H1 (cell line): ENCODE measurements around the gene ESYT2. TPM values are rescaled to one million over a fixed set of nuclear protein-coding genes. Genes with fewer than 3 reads are reported as not detected.
A peak's percentile ranks its signal among the peaks of the same experiment; 100 is the strongest.

Experiments used
- CTCF ChIA-PET: fragments of 300-600 bp; sonication (Branson Sonifier 250); formaldehyde crosslinking; loops from one replicate; lab custom pipeline; 2021; ENCODE audit not compliant: partially characterized antibody; lab: Charles Lee
- POLR2A ChIA-PET: fragments of 300-600 bp; sonication (Branson Sonifier 250); formaldehyde crosslinking; loops from one replicate; lab custom pipeline; 2021; ENCODE audit warnings: inconsistent platforms; ENCODE audit not compliant: partially characterized antibody; lab: Charles Lee
- DNase-seq, 2 experiments: peaks; one replicate each; pipeline versions ENCODE4 v3.0.0 to v3.0.0-alpha.2; 2010 to 2022; ENCODE audit warnings: low spot score in 2 of 2, low read depth in 1 of 2, mixed read lengths in 1 of 2
- FAIRE-seq: peaks from 2 replicates; lab custom pipeline; 2011; peaks lifted over from hg19 to GRCh38; lab: Jason Lieb, UNC
- H2AFZ ChIP-seq: 2 replicates; pipeline ENCODE4 v1.8.1; 2012; ENCODE audit warnings: low read length, inconsistent platforms
- H2AK5ac ChIP-seq: 2 replicates; pipeline ENCODE4 v1.6.1; 2013; ENCODE audit warnings: low read depth, low read length
- H2BK120ac ChIP-seq: replicated peaks from 2 replicates; pipeline ENCODE3; 2013; ENCODE audit warnings: low read depth, low read length, inconsistent platforms
- H2BK12ac ChIP-seq: 2 replicates; pipeline ENCODE4 v1.6.1; 2013; ENCODE audit warnings: low read depth, low read length
- H2BK15ac ChIP-seq: 2 replicates; pipeline ENCODE4 v1.6.1; 2013; ENCODE audit warnings: low read length
- H2BK20ac ChIP-seq: 2 replicates; pipeline ENCODE4 v1.6.1; 2013; ENCODE audit warnings: low read length
- H2BK5ac ChIP-seq: 2 replicates; pipeline ENCODE4 v1.6.1; 2013; ENCODE audit warnings: low read depth, low read length
- H3K14ac ChIP-seq: 2 replicates; pipeline ENCODE4 v1.6.1; 2013; ENCODE audit warnings: inconsistent platforms; ENCODE audit not compliant: insufficient read length
- H3K18ac ChIP-seq: 2 replicates; pipeline ENCODE4 v1.6.1; 2013; ENCODE audit warnings: low read length; ENCODE audit errors: extremely low read depth
- H3K23ac ChIP-seq: 2 replicates; pipeline ENCODE4 v1.6.1; 2013; ENCODE audit warnings: inconsistent platforms; ENCODE audit not compliant: insufficient read length
- H3K23me2 ChIP-seq: 2 replicates; pipeline ENCODE4 v1.6.1; 2013; ENCODE audit warnings: low read depth, low read length
- H3K27ac ChIP-seq: 2 replicates; pipeline ENCODE4 v1.6.1; 2011; ENCODE audit warnings: low read depth, low read length, inconsistent platforms
- H3K27me3 ChIP-seq, 4 experiments: replicated peaks in 1 of 4; 1 replicate in 1 of 4; 2 replicates in 3 of 4; pipeline versions ENCODE4 v1.6.1 to v1.8.1; 2011 to 2013; ENCODE audit warnings: low read length in 3 of 4, mild to moderate bottlenecking in 3 of 4, inconsistent platforms in 2 of 4, mixed read lengths in 2 of 4, moderate library complexity in 1 of 4; ENCODE audit not compliant: control insufficient read depth in 3 of 4, insufficient read depth in 3 of 4; ENCODE audit errors: extremely low read depth in 1 of 4
- H3K36me3 ChIP-seq, 4 experiments: 2 replicates each; pipeline versions ENCODE4 v1.6.1 to v1.8.1; 2011 to 2013; ENCODE audit warnings: mild to moderate bottlenecking in 4 of 4, low read length in 3 of 4, moderate library complexity in 2 of 4, control low read depth in 1 of 4, inconsistent platforms in 1 of 4; ENCODE audit not compliant: insufficient read depth in 4 of 4, control insufficient read depth in 2 of 4
- H3K4ac ChIP-seq: replicated peaks from 2 replicates; pipeline ENCODE3; 2013; ENCODE audit warnings: low read length, low read depth, mixed read lengths, inconsistent platforms; ENCODE audit not compliant: insufficient read length
- H3K4me1 ChIP-seq, 4 experiments: replicated peaks in 1 of 4; 1 replicate in 1 of 4; 2 replicates in 3 of 4; pipeline versions ENCODE4 v1.6.1 to v1.8.1; 2011 to 2013; ENCODE audit warnings: low read length in 3 of 4, inconsistent platforms in 2 of 4, mixed read lengths in 1 of 4; ENCODE audit not compliant: insufficient read depth in 4 of 4, control insufficient read depth in 3 of 4
- H3K4me2 ChIP-seq, 2 experiments: 2 replicates each; pipeline versions ENCODE4 v1.6.1 to v1.8.1; 2011 to 2013; ENCODE audit warnings: low read depth in 2 of 2, low read length in 2 of 2, control low read depth in 1 of 2, inconsistent platforms in 1 of 2, mild to moderate bottlenecking in 1 of 2; ENCODE audit not compliant: insufficient read depth in 1 of 2
- H3K4me3 ChIP-seq, 4 experiments: fragments of 200-600, 300-600 bp in 1 of 4; sonication (generic), shearing (Covaris generic), sonication (Bioruptor Twin) in 1 of 4; 2 replicates each; pipeline versions ENCODE4 v1.5.1 to v1.8.1; 2011 to 2016; ENCODE audit warnings: low read length in 4 of 4, low read depth in 3 of 4, control low read depth in 2 of 4, inconsistent platforms in 2 of 4, mild to moderate bottlenecking in 2 of 4, mixed read lengths in 1 of 4, moderate library complexity in 1 of 4; ENCODE audit not compliant: insufficient read depth in 2 of 4; ENCODE audit errors: extremely low read depth in 1 of 4
- H3K56ac ChIP-seq: replicated peaks from 2 replicates; pipeline ENCODE3; 2013; ENCODE audit warnings: low read depth, mild to moderate bottlenecking, mixed read lengths, low read length, inconsistent platforms; ENCODE audit not compliant: insufficient read length
- H3K79me1 ChIP-seq: 2 replicates; pipeline ENCODE4 v1.6.1; 2013; ENCODE audit warnings: low read depth, low read length, control low read depth
- H3K79me2 ChIP-seq, 2 experiments: 2 replicates each; pipeline versions ENCODE4 v1.6.1 to v1.8.1; 2012 to 2013; ENCODE audit warnings: low read length in 2 of 2, mild to moderate bottlenecking in 2 of 2, inconsistent platforms in 1 of 2; ENCODE audit not compliant: insufficient read depth in 2 of 2, control insufficient read depth in 1 of 2
- H3K9ac ChIP-seq, 4 experiments: replicated peaks in 1 of 4; 1 replicate in 1 of 4; 2 replicates in 3 of 4; pipeline versions ENCODE4 v1.6.1 to v1.8.1; 2011 to 2013; ENCODE audit warnings: low read depth in 3 of 4, low read length in 3 of 4, control low read depth in 2 of 4, mild to moderate bottlenecking in 2 of 4, moderate library complexity in 2 of 4, inconsistent platforms in 1 of 4; ENCODE audit errors: extremely low read depth in 1 of 4
- H3K9me3 ChIP-seq, 2 experiments: 2 replicates each; pipeline versions ENCODE4 v1.6.1 to v1.8.1; 2012 to 2013; ENCODE audit warnings: mild to moderate bottlenecking in 2 of 2, moderate library complexity in 2 of 2, control low read depth in 1 of 2, inconsistent platforms in 1 of 2, low read depth in 1 of 2, low read length in 1 of 2, mixed read lengths in 1 of 2; ENCODE audit not compliant: insufficient read depth in 2 of 2
- H4K20me1 ChIP-seq, 2 experiments: replicated peaks in 1 of 2; 2 replicates each; pipeline versions ENCODE3 to v1.8.1; 2011 to 2013; ENCODE audit warnings: inconsistent platforms in 2 of 2, low read length in 2 of 2, mild to moderate bottlenecking in 1 of 2; ENCODE audit not compliant: insufficient read depth in 2 of 2, control insufficient read depth in 1 of 2
- H4K5ac ChIP-seq: 2 replicates; pipeline ENCODE4 v1.6.1; 2013; ENCODE audit warnings: low read length, low read depth, mixed read lengths, inconsistent platforms; ENCODE audit not compliant: insufficient read length
- H4K8ac ChIP-seq: 2 replicates; pipeline ENCODE4 v1.8.0; 2013; ENCODE audit warnings: mild to moderate bottlenecking, moderate library complexity, low read length, inconsistent platforms; ENCODE audit not compliant: insufficient read depth; ENCODE audit errors: extremely low read depth
- H4K91ac ChIP-seq: replicated peaks from 2 replicates; pipeline ENCODE3; 2013; ENCODE audit warnings: low read length, mixed read lengths, inconsistent platforms; ENCODE audit not compliant: insufficient read length
- EGR1 ChIP-seq: IDR thresholded peaks from 2 replicates; pipeline ENCODE4 v1.6.1; 2011; ENCODE audit warnings: low read depth, low read length, borderline replicate concordance
- WGBS, 2 experiments: shearing (Covaris generic) in 1 of 2; methylation state at CpG; one replicate each; pipeline versions ENCODE4 v1.1.6 to v1.1.7; 2013 to 2015; ENCODE audit warnings: low lambda C conversion rate in 2 of 2, mixed read lengths in 2 of 2, inconsistent platforms in 1 of 2, low coverage in 1 of 2, missing lambda C conversion rate in 1 of 2; ENCODE audit not compliant: insufficient replicate concordance in 2 of 2, insufficient coverage in 1 of 2, insufficient read length in 1 of 2; ENCODE audit errors: extremely low coverage in 1 of 2, missing lambda C conversion rate in 1 of 2; 5-methylcytosine and 5-hydroxymethylcytosine counted together
- polyA plus RNA-seq, 7 experiments: library from polyadenylated mRNA; depleted of rRNA in 3 of 7; stranded (reverse) in 5 of 7; unstranded in 2 of 7; fragments of >200 nt in 5 of 7; fragments of 200-250 nt in 2 of 7; gene quantifications; 1 replicate in 5 of 7; 2 replicates in 1 of 7; 4 replicates in 1 of 7; pipeline versions ENCODE4 v1.2.1 to v1.2.3, GENCODE V29; 2011 to 2013; ENCODE audit warnings: missing spikeins in 2 of 7, mixed read lengths in 2 of 7
- total RNA-seq: library from RNA; stranded (reverse); fragmentation: NEBNext Ultra II Directional; extraction: Animal tissue kit (Norgen Biotek cat#: 25700); gene quantifications from 2 replicates; pipeline ENCODE4 v1.2.1, GENCODE V29; 2021

Gene ESYT2
- total and polyA plus RNA-seq, 2 of the 8 experiments (the other 6 are each of a cell fraction or from before 2014, with no cell fraction given): 27.0 to 37.5 TPM

DNA sequence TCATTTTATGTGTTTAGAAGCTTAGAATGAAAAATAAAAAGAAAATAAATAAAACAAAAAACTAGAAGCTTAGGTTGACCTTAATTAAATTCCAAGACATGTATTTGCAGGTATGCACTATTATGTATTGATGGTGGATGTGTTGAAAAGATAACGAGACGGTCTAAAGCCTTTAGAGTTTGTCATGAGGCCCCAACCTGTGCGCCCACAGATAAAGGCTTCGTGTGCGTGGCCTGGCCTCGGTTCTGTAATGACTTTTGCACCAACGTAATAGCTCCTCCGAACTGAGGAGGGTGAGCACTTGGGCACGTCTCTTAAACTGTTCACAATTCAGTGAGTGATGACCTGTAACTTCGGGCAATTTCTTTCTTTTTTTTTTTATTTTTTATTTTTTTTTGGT, 81.0 kb downstream of the ESYT2 start:
- Histone ChIP-seq H3K4me1 (no peaks in the 10 kb centered on the region), H2BK20ac (no peak overlapping the region), H3K4me3 (no peak overlapping the region), H4K5ac (no peak overlapping the region), H2AK5ac (no peak overlapping the region), H2BK12ac (no peak overlapping the region), H3K23ac (no peak overlapping the region), H3K36me3 (peaks cover 0 to 22% (median 4%) of the 10 kb centered on the region in 4 experiments; a peak in 4 of 8 replicates), H4K8ac (no peak overlapping the region), H4K20me1 (peaks cover 0 to 2% of the 10 kb centered on the region in 2 experiments), H2BK15ac (no peak overlapping the region), H2AFZ (no peak overlapping the region), H2BK120ac (no peak overlapping the region), H3K9me3 (no peaks in the 10 kb centered on the region), H4K91ac (no peak overlapping the region), H3K9ac (no peak overlapping the region), H3K56ac (no peak overlapping the region), H3K4me2 (no peak overlapping the region), H3K4ac (no peak overlapping the region), H3K79me1 (no peaks in the 10 kb centered on the region), H3K27ac (no peak overlapping the region), H2BK5ac (no peak overlapping the region), H3K27me3 (no peaks in the 10 kb centered on the region), H3K23me2 (no peaks in the 10 kb centered on the region), H3K79me2 (no peaks in the 10 kb centered on the region), H3K18ac (no peak overlapping the region), H3K14ac (no peak overlapping the region)
- DNase-seq (peak in 1 of 2 experiments; percentile 6), FAIRE-seq (no peak)
- ChIA-PET POLR2A (no interaction called here), CTCF (interaction anchor here (0.5 to 3.6 kb wide), 5 partner anchors 12 to 52 kb away, joined by 3 to 13 read pairs (median 4); no protein-coding TSS in a partner anchor)
- WGBS, 2 experiments: 90% methylated on average over 10 of the region's 10 CpGs; no CpG with 5 or more reads in 1 of the 2 experiments
- TF ChIP-seq EGR1: no peak
